NK-92 treated with Interleukin-12 subunit alpha and Interleukin-12 subunit beta, amount 100 ng/mL, for 24 hours (cell line): ENCODE measurements around the gene CFAP46.
"Not testable (repeated sequence)": the region's sequence is repeated elsewhere in the genome, so short reads cannot be mapped to it uniquely, and the experiment has no call there.

ENCODE experiments used
- DNase-seq: peaks from one replicate; lab custom pipeline; 2025; lab: John Stamatoyannopoulos, UW

Gene CFAP46

DNA sequence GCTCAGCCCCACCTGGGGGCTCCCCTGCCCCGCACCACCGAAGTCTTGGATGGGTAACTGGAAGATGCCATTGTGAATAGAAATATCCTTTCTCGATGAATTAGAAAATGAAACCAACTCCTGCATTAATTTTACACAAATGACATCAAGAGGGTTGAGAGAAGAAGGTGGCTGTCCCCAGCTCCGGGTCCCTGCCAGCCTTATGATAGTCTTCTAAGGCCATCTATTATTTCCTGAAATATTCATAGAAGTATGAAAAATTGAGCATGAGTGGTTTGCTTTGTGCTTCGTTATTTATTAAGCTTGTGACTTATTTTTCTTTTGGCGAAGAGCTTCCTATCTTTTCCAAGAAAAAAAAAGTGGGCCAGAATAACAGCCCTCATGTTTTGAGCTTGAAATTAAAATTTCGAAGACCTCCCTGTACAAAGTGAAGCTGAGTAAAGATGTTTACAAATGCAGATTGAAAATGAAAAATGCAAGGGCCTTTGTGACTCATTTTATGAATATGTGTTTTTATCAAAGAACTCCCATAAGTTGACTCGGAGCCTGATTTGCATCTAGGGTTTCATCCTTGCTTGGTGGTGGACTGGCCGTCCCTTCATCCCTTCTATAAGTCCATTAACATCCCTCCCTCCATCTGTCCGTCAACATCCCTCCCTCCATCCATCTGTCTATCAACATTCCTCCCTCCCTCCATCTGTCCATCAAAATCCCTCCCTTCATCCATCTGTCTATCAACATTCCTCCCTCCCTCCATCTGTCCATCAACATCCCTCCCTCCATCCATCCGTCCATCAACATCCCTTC lies 20.5 kb upstream of the CFAP46 start:
- DNase-seq, result no peak

DNA sequence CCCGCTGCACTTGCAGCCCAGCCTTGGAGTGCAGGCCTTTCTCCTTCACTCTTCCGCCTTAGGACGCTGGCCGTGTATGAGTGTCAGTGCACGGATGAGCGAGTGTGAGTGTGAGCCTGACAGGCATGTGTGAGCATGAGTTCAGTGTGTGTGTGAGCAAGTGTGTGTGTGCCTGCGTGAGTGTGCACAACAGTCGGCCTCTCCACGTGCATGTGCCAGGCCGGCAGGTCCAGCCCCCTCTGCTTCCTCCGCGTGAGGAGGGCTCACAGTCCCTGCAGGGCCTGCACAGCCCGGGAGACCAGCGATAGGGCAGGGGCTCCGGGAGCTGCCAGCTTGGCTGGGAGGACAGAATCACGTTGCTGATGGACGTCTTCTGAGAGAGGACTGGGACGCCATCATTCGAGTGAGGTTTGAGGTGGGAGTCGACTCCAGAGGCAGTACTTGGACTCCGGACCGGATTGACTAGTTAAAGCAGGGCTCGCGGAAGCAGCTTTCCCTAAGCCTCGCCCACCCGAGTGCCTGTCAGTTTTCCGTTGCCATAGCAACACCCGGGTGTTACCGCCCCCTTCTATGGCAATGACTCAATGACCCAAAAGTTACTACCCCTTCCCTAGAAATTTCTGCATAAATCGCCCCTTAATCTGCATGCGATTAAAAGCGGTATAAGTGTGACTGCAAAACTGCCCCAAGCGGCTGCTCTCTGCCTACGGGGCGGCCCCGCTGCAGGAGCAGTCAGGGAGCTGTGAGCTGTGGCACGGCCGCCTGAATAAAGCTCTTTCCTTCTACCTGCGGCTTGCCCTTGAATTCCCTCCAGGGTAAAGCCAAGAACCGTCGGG lies 19.6 kb upstream of the CFAP46 start:
- DNase-seq, result no peak

DNA sequence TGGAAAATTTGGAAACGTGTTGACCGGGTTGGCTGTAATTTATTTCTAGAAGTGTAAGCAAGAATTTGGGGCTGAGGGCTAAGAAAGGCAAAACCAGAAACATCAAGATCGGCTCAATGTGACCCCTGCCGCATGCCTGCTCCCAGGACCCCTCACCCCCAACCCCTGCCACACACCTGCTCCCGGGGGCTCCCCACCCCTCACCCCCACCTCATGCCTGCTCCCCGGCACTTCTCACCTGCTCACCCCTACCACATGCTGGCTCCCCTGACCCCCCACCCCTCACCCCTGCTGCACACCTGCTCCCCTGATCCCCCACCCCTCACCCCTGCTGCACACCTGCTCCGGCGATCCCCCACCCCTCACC lies 19.0 kb upstream of the CFAP46 start:
- no peak for DNase-seq

DNA sequence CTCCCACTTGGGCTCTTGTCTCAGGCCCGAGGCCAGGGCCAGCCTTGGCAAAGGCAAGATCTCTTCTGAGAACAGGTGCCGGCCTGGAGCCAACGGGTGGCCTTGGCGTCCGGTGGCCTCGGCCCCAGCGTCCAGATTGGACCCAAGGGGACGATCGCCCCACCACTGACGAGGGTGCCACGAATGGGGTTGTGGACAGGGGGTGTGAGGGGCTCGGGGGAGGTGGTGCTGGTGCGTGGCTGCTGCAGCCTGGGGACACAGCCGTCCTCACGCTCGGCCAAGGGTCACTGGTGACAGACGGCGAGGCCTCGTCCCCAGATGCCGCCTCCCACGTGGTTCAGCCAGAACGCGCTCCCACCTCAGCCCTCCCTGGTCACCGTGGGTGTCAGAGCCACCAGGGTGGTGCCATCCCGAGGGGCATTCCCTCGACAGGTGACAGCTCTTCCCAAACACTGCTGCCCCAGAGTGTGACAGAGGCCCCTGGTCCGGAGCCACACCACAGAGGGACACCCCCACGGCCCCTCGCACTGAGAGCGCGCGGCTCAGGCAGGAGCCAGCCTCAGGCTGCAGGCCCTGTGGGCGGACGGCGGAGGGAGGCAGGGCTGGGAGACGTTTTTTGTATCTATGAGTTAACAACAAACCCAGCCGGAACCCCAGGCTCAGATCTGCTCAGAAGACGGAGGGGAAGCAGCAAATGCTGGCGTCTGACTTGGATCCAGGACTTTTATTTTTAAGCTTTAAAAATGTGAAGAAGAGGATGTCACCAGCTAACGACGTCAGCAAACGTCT lies 18.5 kb upstream of the CFAP46 start:
- DNase-seq, result no peak

DNA sequence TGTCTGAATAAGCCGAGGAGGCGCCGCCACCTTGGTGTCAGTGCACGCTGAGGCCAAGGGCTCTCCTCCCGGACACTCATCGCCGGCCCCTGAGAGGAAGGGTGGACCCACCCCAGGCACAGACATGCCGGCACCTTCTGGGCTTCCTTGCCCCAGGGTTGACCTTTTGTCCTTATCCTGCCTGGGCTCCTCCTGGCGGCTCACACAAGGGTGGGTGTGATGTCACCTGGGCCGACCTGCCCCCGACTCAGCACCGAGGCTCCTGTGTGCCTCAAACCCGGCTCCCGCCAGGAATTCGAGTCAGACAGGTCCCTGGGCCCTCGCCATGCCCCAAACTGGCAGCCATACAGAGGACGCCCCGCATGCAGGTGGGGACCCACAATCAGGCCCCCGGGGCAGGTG lies 17.7 kb upstream of the CFAP46 start:
- no peak for DNase-seq

DNA sequence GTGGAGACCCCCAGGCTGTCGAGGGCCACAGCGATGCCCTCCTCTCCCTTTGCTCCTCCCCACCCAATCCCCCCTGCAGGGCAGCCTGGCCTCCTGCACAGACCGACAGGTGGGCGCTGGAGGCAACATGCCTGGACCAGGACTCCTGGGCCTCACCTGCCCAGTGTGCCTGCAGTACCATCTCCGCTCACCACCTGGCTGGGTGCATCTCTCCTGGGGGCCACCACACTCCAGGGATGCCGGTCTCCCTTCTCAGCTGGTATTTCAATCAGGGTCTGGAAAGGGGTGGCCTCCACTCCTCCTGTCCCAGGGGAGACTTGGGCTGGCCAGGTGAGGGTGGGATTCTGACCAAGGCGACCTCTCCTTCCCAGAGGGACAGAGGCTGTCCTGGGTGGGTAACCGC lies 17.2 kb upstream of the CFAP46 start:
- DNase-seq, result no peak

DNA sequence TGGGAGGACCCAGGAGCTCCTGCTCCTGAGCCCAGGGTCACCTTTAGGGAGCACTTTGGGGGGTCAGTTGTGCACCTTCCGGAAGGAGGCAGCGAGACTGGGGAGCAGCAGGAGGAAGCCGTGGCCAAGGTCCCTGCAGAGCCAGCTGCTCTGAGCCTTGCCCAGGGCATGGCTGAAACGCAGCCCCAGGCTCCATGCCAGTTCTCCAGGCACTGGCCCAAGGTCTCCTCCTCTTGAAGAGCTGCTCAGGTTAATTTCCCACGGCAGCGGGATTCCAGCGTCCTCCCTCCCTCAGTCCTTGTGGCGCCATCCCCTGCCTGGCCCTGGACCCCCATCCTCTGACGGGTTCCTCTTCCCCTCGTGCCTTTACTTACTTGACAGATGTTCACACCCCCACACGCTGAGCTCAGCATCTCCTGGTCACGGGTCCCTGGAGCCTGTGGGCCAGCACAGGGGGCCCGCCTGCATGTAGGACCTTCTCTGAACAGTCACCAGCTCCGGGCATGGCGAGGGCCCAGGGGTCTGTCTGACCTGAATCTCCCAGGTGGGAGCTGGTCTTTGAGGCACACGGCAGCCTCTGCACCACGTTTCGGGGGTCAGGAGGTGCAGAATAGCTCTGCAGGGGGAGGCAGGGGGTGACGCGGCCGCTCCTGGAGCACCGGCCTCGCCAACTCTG lies 16.7 kb upstream of the CFAP46 start:
- no peak for DNase-seq

DNA sequence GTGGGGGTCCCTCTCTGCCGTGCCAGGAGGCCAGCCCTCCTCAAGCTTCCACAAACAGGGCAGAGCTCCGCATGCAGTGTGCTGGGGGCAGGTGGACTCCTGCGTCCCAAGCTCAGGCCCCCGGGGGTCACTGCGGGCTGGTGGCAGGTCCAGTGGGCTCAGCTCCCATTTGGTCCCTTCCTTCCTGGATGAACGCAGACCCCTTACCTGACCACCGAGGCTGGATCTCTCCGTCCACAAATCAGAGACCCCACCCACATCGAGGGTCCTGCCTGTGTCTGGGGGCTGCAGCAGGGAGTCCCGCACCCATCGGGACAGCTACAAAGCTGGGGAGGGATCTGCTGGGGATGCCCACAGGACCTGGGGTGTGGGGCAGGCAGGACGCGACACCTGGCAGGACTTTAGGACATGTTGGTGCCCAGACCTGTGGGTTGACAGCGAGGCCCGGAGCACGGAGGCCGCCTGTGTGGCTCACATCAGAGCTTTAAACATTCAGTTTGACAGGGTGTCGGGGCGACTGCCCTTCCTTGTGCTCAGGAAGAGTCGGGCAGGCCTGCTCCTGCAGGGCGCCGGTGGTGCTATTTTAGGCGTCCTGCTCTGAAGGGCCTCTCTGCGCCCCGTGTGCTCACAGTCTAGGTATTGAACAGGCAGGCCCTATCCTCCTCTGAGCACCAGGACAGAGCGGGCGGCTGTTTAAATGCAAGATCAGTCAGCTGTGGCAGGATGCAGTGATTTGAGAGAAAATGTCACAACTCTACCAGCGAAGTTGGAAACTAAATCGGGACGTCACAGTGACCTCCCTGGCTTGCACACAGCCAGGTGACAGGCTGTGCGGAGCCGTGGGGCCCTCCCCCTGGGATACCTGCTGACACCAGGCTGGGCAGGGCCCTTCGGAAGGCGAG lies 15.9 kb upstream of the CFAP46 start:
- no peak for DNase-seq

DNA sequence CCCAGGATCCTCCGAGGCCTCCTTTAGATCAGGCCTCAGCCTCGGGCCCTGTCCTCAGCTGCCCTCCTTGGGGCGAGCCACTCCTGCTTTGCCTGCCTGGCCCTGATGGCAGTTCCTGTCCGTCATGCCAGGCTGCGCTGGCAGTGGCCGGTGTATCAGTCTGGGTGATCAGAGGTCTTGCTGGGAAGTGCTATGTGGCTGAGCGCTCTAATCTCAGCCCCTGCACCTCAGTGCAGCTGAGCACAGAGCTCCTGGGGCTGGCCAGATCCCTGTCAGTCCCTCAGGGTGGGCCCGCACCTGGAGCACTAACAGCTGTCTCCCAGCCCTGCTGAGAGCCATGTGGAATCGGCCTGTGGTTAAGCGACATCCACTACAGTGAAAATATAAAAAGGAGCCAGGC lies 14.8 kb upstream of the CFAP46 start:
- DNase-seq, result no peak

DNA sequence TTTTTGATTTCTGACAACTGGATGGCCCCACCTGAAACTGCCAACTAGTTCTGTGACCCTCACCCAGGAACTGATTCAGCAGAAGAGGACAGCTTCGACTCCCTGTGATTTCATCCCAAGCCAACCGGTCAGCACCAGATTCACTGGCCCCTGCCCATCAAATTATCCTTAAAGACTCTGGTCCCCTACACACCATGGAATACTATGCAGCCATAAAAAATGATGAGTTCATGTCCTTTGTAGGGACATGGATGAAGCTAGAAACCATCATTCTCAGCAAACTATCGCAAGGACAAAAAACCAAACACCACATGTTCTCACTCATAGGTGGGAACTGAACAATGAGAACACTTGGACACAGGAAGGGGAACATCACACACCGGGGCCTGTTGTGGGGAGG lies 13.9 kb upstream of the CFAP46 start:
- not testable (repeated sequence) for DNase-seq

DNA sequence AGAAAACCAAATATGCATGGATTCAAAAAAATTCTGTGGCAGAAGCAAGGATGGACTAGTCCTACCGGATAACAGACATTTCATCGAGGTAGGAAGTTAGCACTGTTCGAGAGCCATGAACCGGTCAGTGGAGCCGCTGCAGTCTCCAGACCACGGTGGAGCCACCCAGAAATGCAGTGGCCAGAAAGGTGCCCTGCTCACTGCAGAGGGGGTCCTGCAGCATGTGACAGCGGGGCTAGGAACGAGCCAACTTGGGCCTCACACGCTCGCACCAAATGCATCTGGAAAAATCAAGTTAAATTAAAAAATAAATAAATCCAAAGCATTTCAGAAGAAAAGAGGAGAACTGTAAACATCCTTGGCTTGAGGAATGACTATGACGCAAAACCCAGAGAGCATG lies 13.1 kb upstream of the CFAP46 start:
- no peak for DNase-seq

DNA sequence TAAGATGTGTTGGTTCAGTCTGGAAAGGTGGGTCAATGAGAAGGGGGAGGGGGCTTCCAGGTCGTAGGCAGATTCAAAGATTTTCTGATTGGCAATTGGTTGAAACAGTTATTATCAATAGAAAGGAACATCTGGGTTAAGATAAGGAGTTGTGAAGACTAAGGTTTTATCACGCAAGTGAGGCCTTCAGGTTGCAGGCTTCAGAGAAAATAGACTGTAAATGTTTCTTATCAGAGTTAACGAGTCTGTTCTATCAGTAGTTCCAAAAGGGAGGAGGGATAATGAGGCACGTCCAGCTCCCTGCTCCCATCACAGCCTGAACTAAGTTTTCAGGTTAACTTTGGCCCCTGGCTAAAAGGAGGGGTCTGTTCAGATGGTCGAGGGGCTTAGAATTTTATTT lies 11.1 kb upstream of the CFAP46 start:
- DNase-seq, result no peak

DNA sequence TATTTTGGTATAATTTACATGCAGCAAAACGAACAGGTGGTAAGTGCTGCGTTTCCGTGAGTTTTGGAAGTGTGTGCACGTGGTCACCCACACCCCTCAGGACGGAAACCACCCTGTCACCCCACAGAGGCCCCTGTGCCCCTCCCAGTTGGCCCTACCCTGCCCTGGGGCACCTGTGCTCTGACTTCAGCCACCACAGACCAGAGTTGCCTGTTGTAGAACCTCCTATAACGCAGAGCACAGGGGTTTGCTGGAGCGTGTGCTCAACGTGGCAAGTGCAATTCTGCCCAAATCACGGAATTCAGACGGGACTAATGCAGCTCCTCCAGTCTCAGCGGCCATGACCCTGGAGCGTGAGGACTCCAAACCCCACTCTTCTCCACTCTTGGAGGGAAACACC lies 9.6 kb upstream of the CFAP46 start:
- no peak for DNase-seq

DNA sequence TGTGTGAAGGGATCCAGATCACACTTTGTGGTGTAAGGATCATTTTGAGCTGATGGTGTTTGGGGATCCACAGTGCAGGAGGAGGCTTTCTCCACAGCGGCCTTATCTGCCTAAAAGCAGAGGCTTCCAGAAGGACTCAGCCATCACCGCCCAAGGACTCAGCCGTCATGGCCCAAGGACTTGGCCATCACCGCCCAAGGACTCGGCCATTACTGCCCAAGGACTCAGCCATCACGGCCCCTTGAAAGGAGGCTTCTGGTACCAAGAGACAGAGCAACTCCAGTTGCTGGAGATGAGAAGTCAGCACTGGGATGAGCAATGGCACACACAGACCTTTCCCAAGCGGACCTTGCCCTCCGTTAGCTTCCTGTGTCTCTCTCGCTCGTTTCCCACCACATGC lies 6.0 kb upstream of the CFAP46 start:
- no peak for DNase-seq

DNA sequence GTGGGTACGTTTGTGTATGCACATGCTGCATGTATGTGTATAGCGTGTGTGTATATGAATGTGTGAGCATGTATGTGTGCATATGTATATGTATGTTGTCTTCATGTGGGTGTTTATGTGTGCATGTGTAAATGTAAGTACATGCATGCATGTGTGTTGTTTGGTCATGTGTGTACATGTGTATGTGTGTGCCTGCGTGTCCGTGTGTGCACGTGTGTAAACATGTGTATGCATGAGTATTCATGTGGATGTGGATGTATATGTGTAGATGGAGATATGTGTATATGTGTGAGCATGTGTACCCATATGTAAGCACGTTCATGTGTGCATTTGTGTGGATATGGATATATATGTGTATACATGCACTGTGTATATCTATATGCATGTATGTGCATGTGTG lies 5.5 kb upstream of the CFAP46 start:
- no peak for DNase-seq

DNA sequence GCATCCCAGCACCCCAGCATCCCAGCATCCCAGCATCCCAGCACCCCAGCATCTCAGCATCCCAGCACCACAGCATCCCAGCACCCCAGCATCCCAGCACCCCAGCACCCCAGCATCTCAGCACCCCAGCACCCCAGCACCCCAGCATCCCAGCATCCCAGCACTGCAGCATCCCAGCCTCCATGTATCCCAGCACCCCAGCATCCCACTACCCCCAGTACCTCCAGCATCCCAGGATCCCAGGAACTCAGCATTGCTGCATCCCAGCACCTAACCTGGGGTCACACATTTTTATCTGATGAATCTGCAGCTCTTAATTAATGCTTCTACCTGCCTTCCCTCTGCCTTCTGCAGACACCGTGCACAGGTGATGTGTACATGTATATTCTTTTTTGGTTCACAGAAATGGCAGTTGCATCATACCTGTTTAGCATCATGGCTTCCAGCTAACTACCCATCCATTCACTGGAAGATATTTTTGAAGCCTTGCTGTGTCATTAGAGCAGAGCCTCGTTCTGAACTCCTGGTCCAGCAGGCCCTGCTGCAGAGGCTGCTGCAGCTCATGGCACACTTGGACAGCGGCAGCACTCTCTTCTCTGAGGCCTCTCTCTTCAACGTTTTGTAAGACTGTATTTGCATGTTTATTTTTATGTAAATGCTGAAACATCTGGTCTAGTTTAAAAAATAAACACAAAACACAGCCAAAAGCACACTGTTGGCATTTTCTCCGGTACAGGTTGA lies 4.6 kb upstream of the CFAP46 start:
- DNase-seq, result no peak

DNA sequence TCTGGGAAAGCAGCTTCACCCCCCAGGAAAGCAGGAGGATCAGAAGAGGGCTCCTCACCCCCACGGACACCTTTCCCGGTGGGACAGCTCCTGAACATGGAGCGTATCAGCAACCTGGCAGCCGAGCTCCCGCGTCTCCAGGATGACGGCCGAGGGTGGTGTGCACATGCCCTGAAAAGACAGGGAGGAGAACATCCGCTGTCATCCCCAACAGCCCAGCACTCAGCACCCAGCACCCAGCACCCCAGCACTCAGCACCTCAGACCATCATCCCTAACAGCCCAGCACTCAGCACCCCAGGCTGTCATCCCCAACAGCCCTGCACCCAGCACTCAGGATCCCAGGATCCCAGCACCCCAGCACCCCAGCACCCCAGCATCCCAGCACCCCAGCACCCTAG lies 3.9 kb upstream of the CFAP46 start:
- no peak for DNase-seq

DNA sequence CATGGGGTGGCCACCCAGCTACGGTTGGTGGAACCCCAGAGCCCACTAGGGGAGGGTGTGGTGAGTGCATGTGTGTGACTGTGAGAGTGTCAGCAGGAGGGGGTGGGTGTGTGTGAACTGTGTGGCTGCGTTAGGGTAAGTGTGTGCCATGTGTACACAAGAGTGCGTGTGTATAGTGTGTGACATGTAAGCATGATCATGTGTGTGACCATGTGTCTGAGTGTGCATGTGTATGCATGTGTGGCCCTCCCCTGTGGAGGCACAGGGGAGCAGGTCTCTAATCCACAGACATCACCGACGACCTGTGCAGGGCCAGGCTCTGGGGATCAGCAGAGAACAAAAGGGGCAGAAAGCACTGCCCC lies 3.5 kb upstream of the CFAP46 start:
- DNase-seq, result no peak

DNA sequence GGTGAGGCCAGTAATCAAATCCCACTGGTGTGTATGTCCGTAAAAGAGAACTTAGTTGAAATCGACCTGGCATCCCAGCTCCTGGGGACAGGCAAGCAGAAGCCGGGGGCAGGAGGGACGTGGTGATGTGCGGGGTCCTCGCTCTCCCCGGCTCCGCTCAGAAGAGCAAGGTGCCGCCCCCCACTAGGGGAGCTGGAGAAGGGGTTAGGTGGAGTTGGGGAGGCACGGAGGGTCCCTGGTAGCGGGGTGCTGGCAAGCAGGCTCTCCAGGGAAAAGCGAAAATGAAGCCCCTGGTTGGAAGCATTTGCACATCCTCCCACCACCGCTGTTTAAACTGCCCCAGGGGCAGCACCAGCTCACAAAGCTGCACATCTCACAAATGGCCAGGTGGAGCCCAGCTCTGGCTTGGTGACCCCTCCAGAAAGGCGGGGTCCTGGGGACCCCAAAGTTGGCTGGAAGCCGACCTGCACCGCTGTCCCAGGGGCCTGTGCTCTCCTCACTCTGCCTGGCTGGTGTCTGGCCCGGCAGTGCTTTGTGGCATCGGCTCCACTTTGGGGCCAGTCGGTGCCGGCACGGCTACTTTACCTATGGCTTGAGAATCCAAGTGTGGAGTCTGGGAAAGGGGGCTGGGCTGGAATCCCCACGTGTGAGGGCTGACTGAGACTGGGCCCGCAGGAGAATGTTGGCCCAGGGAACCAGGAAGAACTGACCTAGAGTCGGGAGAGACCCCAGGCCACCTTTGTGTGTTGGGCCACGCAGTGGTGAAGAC lies 2.9 kb upstream of the CFAP46 start:
- no peak for DNase-seq

DNA sequence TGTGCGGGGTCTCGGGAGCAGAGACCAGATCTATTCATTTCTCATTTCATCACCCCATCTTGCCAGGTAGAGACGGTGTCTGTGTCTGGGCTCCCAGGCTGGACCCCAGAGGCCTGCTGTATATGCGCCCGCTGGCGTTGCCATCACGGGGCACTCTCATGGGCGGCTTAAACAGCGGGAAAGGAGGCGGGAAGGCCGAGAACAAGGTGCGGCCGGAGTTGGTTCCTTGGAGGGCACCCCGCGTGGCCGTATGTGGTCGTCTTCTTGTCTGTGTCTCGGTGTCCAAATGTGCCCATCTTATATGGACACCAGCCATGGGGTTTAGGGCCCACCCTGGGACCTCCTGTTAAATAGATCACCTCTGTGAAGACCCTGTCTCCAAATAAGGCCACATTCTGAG lies 2.1 kb upstream of the CFAP46 start:
- DNase-seq, result no peak
